ENCODE measurements around the gene RUNDC1. TPM values are rescaled to one million over a fixed set of nuclear protein-coding genes. Genes with fewer than 3 reads are reported as not detected.

RUNDC1 gene
- polyA plus RNA-seq, 1 donor (not counting 4 experiments of a cell fraction or from before 2014, with no cell fraction given): 11.1 TPM

DNA sequence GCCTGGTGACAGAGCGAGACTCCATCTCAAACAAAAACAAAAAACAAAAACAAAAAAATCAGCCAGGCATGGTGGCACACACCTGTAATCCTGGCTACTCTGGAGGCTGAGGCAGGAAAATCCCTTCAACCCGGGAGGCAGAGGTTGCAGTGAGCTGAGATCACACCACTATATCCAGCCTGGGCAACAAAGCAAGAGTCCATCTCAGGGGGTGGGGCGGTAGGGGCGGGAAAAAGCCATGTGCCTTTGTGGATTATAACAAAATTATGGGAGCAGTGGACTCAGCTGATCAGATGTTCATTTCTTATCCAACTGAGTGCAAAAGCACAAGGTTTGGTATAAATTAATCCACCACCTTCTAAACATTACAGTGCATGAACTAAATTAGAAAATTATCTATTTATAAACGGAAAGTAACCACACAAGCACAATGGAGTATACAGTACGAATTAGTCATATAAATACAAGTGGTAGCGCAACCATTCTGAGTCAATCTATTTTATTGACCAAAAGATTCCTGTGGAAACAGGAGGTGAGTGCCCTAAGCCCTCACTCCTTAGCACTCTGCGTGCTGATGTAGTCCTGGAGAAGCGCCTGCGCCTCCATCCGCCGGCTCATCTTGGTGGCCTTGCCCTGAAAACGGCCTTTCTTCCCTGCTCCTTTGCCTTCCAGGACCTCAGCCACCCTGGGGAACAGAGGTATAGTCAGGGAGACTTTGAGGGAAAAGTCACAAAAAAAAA is 30.2 kb upstream of the RUNDC1 start:
- Histone ChIP-seq H3K9me3 (ENCODE audit: control insufficient read depth, low read depth, low read length) (no peaks in the 10 kb centered on the region), H3K27me3 (ENCODE audit: control insufficient read depth, extremely low read depth, insufficient read depth, low read length) (no peaks in the 10 kb centered on the region), H3K36me3 (ENCODE audit: control insufficient read depth in 2 of 2, extremely low read depth in 1 of 2, insufficient read depth in 2 of 2, low read length in 2 of 2) (peaks cover 25 to 33% of the 10 kb centered on the region in 2 experiments), H3K9ac (ENCODE audit: control insufficient read depth, extremely low read depth, insufficient read depth, low read length) (no peak overlapping the region), H4K20me1 (ENCODE audit: control insufficient read depth, extremely low read depth, insufficient read depth, low read length) (no peaks in the 10 kb centered on the region), H3K27ac (ENCODE audit: control insufficient read depth, insufficient read depth, low read length) (no peak overlapping the region), H3K79me2 (ENCODE audit: control insufficient read depth, insufficient read depth, low read length) (no peaks in the 10 kb centered on the region), H3K4me3 (ENCODE audit: control insufficient read depth in 2 of 3, extremely low read depth in 1 of 3, insufficient read depth in 2 of 3, low read depth in 1 of 3, low read length in 3 of 3) (no peak overlapping the region), H3K4me2 (ENCODE audit: control insufficient read depth, extremely low read depth, insufficient read depth, low read depth, low read length) (no peak overlapping the region), H3K9me1 (ENCODE audit: control insufficient read depth, extremely low read depth, insufficient read depth, low read length) (no peaks in the 10 kb centered on the region), H3K4me1 (ENCODE audit: control insufficient read depth, extremely low read depth, insufficient read depth, low read length) (no peaks in the 10 kb centered on the region), H2AFZ (ENCODE audit: control insufficient read depth, low read length) (no peak overlapping the region)
- dilution Hi-C loops (cut with MboI; ENCODE audit: extremely low pct_ligation_motif_present, low sequenced_read_pairs): no loop called here
- DNase-seq (ENCODE audit: low read depth, low spot score): no peak
- TF ChIP-seq EZH2 (IDR thresholded peaks at IDR 0.05; ENCODE audit: low read length): no peak
- TF ChIP-seq, protein P1, sequence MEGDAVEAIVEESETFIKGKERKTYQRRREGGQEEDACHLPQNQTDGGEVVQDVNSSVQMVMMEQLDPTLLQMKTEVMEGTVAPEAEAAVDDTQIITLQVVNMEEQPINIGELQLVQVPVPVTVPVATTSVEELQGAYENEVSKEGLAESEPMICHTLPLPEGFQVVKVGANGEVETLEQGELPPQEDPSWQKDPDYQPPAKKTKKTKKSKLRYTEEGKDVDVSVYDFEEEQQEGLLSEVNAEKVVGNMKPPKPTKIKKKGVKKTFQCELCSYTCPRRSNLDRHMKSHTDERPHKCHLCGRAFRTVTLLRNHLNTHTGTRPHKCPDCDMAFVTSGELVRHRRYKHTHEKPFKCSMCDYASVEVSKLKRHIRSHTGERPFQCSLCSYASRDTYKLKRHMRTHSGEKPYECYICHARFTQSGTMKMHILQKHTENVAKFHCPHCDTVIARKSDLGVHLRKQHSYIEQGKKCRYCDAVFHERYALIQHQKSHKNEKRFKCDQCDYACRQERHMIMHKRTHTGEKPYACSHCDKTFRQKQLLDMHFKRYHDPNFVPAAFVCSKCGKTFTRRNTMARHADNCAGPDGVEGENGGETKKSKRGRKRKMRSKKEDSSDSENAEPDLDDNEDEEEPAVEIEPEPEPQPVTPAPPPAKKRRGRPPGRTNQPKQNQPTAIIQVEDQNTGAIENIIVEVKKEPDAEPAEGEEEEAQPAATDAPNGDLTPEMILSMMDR (optimal IDR thresholded peaks at IDR 0.05 in 1 of 3, IDR thresholded peaks at IDR 0.05 in 1 of 3, conservative IDR thresholded peaks at IDR 0.05 in 1 of 3; ENCODE audit: extremely low read depth in 1 of 3, insufficient read depth in 2 of 3, low read length in 3 of 3): no peak
- FAIRE-seq: no peak

DNA sequence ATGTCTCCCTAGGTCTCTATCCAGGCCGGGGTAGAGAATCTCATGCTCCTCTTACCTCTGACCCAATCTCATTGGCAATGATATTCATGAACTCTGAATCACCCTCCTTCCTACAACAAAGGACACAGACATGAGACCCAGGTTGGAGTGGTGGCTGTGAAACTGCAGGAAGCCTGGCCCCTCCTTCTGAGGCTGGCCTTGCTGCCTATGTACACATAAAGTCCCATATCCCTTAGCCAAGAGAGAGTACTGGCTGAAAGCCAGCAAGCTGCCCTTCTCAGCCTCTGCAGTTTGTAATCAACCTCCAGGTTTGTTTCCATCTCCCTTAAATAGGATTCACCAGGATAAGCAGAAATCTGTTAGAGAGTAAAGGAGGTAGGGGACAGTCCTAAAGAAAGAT is 26.7 kb upstream of the RUNDC1 start:
- no peaks in the 10 kb centered on the region for H3K4me1 ChIP-seq (ENCODE audit: control insufficient read depth, extremely low read depth, insufficient read depth, low read length)
- H3K36me3 ChIP-seq (ENCODE audit: control insufficient read depth in 2 of 2, extremely low read depth in 1 of 2, insufficient read depth in 2 of 2, low read length in 2 of 2): peaks cover 36 to 41% of the 10 kb centered on the region in 2 experiments
- H3K9me3 ChIP-seq (ENCODE audit: control insufficient read depth, low read depth, low read length): no peaks in the 10 kb centered on the region
- H3K4me3 ChIP-seq (ENCODE audit: control insufficient read depth in 2 of 3, extremely low read depth in 1 of 3, insufficient read depth in 2 of 3, low read depth in 1 of 3, low read length in 3 of 3): no peak overlapping the region
- H3K9ac ChIP-seq (ENCODE audit: control insufficient read depth, extremely low read depth, insufficient read depth, low read length): no peak overlapping the region
- no peak overlapping the region for H3K27ac ChIP-seq (ENCODE audit: control insufficient read depth, insufficient read depth, low read length)
- no peak for FAIRE-seq
- TF ChIP-seq EZH2 (IDR thresholded peaks at IDR 0.05; ENCODE audit: low read length): no peak
- TF ChIP-seq, protein P1 (optimal IDR thresholded peaks at IDR 0.05 in 1 of 3, IDR thresholded peaks at IDR 0.05 in 1 of 3, conservative IDR thresholded peaks at IDR 0.05 in 1 of 3; ENCODE audit: extremely low read depth in 1 of 3, insufficient read depth in 2 of 3, low read length in 3 of 3): no peak
- no peaks in the 10 kb centered on the region for H3K27me3 ChIP-seq (ENCODE audit: control insufficient read depth, extremely low read depth, insufficient read depth, low read length)
- no peak overlapping the region for H2AFZ ChIP-seq (ENCODE audit: control insufficient read depth, low read length)
- no peaks in the 10 kb centered on the region for H3K9me1 ChIP-seq (ENCODE audit: control insufficient read depth, extremely low read depth, insufficient read depth, low read length)
- no peaks in the 10 kb centered on the region for H3K79me2 ChIP-seq (ENCODE audit: control insufficient read depth, insufficient read depth, low read length)
- dilution Hi-C loops (cut with MboI; ENCODE audit: extremely low pct_ligation_motif_present, low sequenced_read_pairs): no loop called here
- no peak for DNase-seq (ENCODE audit: low read depth, low spot score)
- H4K20me1 ChIP-seq (ENCODE audit: control insufficient read depth, extremely low read depth, insufficient read depth, low read length): no peaks in the 10 kb centered on the region
- no peak overlapping the region for H3K4me2 ChIP-seq (ENCODE audit: control insufficient read depth, extremely low read depth, insufficient read depth, low read depth, low read length)

Data from keratinocyte (primary cell).